ENCODE results near the gene GPR37L1.
"Not testable (repeated sequence)": the region's sequence is repeated elsewhere in the genome, so short reads cannot be mapped to it uniquely, and the experiment has no call there.

Gene GPR37L1

GRCh38 chr1:202176949-202177927 lies 54.5 kb downstream of the GPR37L1 start:
- no peak for DNase-seq

GRCh38 chr1:202179828-202180750 lies 57.4 kb downstream of the GPR37L1 start:
- DNase-seq: no peak

GRCh38 chr1:202180751-202181139 lies 58.0 kb downstream of the GPR37L1 start:
- DNase-seq: not testable (repeated sequence)

- DNase-seq: no peak
These were observed 58.9 kb downstream of the GPR37L1 start for GRCh38 chr1:202181586-202181985.

GRCh38 chr1:202182040-202182877 lies 59.5 kb downstream of the GPR37L1 start:
- DNase-seq: no peak
